ENCODE data around the gene CTNNBL1.

- TF ChIP-seq POLR2A (IDR thresholded peaks at IDR 0.05; ENCODE audit: low read depth, low read length) (no peak), TAF1 (IDR thresholded peaks at IDR 0.05; ENCODE audit: borderline replicate concordance, low read depth, low read length) (no peak)
These were observed 108.1 kb downstream of the CTNNBL1 start for GRCh38 chr20:37801921-37802320.

Data from GM12892 (cell line).